Calu3 (cell line): Measurements from ENCODE around the gene ADAMTS17. TPM values are rescaled to one million over a fixed set of nuclear protein-coding genes. Genes with fewer than 3 reads are reported as not detected.

ENCODE experiments used
- BruUV-seq: library from RNA; stranded (reverse); fragments of 400-500 nt; replicated peaks from 2 replicates; lab custom pipeline; 2021; lab: Mats Ljungman, UMichigan
- CTCF ChIA-PET: fragments of 300-600 bp; sonication (Branson Sonifier 250); formaldehyde crosslinking; loops from one replicate; lab custom pipeline; 2022; ENCODE audit warnings: antibody characterized with exemption; lab: Charles Lee
- DNase-seq: peaks from one replicate; pipeline ENCODE4 v3.0.0; 2022
- H3K27ac Mint-ChIP-seq: one replicate; pipeline ENCODE4 v1.8.0; 2022; ENCODE audit warnings: mixed read lengths; ENCODE audit not compliant: unreplicated experiment
- H3K27me3 Mint-ChIP-seq: one replicate; pipeline ENCODE4 v1.8.0; 2022; ENCODE audit warnings: mixed read lengths; ENCODE audit not compliant: unreplicated experiment
- H3K36me3 Mint-ChIP-seq: one replicate; pipeline ENCODE4 v1.8.0; 2022; ENCODE audit warnings: mild to moderate bottlenecking, moderate library complexity, mixed read lengths; ENCODE audit not compliant: insufficient read depth, unreplicated experiment
- H3K4me1 Mint-ChIP-seq: one replicate; pipeline ENCODE4 v1.8.0; 2022; ENCODE audit warnings: mild to moderate bottlenecking, low read depth, mixed read lengths; ENCODE audit not compliant: unreplicated experiment
- H3K4me3 Mint-ChIP-seq: one replicate; pipeline ENCODE4 v1.8.0; 2022; ENCODE audit warnings: mild to moderate bottlenecking, low read depth, moderate library complexity, mixed read lengths; ENCODE audit not compliant: unreplicated experiment
- H3K9me3 Mint-ChIP-seq: one replicate; pipeline ENCODE4 v1.8.0; 2022; ENCODE audit warnings: low read depth, mixed read lengths; ENCODE audit not compliant: unreplicated experiment
- intact Hi-C: fragments of 100-400 bp; cut with micrococcal nuclease; formaldehyde crosslinking; loops from one replicate; pipeline ENCODE4 v1.10.0; 2022; ENCODE audit not compliant: unreplicated experiment
- total RNA-seq: library from RNA; stranded (reverse); gene quantifications from 2 replicates; pipeline ENCODE4 v1.2.3, GENCODE V29; 2022
- TF ChIP-seq, protein P1 (sequence below): fragments of 200-600 bp; IDR thresholded peaks from one replicate; pipeline ENCODE4 v1.8.0; 2022; ENCODE audit warnings: antibody characterized with exemption; ENCODE audit not compliant: unreplicated experiment

ADAMTS17 gene
- total RNA-seq, 1 experiment from 2014 or later: 3.5 TPM

GRCh38 chr15:99958426-99959097 lies 383.2 kb downstream of the ADAMTS17 start:
- H3K27me3 Mint-ChIP-seq: no peaks in the 10 kb centered on the region
- no TSS peak for BruUV-seq
- DNase-seq: no peak
- intact Hi-C loops: no loop called here
- CTCF ChIA-PET: no interaction called here
- H3K4me1 Mint-ChIP-seq: no peaks in the 10 kb centered on the region
- H3K36me3 Mint-ChIP-seq: no peaks in the 10 kb centered on the region
- H3K4me3 Mint-ChIP-seq: no peak overlapping the region
- TF ChIP-seq, protein P1, sequence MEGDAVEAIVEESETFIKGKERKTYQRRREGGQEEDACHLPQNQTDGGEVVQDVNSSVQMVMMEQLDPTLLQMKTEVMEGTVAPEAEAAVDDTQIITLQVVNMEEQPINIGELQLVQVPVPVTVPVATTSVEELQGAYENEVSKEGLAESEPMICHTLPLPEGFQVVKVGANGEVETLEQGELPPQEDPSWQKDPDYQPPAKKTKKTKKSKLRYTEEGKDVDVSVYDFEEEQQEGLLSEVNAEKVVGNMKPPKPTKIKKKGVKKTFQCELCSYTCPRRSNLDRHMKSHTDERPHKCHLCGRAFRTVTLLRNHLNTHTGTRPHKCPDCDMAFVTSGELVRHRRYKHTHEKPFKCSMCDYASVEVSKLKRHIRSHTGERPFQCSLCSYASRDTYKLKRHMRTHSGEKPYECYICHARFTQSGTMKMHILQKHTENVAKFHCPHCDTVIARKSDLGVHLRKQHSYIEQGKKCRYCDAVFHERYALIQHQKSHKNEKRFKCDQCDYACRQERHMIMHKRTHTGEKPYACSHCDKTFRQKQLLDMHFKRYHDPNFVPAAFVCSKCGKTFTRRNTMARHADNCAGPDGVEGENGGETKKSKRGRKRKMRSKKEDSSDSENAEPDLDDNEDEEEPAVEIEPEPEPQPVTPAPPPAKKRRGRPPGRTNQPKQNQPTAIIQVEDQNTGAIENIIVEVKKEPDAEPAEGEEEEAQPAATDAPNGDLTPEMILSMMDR: no peak
- peaks cover 19% of the 10 kb centered on the region for H3K9me3 Mint-ChIP-seq
- no peak overlapping the region for H3K27ac Mint-ChIP-seq

DNA sequence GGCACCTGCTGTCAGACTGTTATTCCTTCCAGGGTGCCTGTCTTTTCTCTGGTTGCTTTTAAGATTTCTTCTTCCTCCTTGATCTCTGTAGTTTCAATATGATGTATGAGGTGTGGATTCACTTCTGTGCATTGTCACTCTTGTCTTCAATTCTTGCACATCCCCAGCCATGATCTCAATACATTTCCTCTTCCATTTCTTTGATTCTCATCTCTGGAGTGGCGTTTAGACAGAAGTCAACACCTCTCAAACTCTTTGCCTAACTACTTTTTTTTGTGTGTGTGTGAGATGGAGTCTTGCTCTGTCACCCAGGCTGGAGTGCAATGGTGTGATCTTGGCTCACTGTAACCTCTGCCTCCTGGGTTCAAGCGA lies 384.1 kb downstream of the ADAMTS17 start:
- Mint-ChIP-seq H3K4me3 (no peak overlapping the region), H3K36me3 (no peaks in the 10 kb centered on the region), H3K9me3 (peaks cover 19% of the 10 kb centered on the region), H3K27ac (no peak overlapping the region), H3K4me1 (no peaks in the 10 kb centered on the region), H3K27me3 (no peaks in the 10 kb centered on the region)
- no TSS peak for BruUV-seq
- intact Hi-C loops: no loop called here
- TF ChIP-seq, protein P1: no peak
- DNase-seq: no peak
- CTCF ChIA-PET: no interaction called here

DNA sequence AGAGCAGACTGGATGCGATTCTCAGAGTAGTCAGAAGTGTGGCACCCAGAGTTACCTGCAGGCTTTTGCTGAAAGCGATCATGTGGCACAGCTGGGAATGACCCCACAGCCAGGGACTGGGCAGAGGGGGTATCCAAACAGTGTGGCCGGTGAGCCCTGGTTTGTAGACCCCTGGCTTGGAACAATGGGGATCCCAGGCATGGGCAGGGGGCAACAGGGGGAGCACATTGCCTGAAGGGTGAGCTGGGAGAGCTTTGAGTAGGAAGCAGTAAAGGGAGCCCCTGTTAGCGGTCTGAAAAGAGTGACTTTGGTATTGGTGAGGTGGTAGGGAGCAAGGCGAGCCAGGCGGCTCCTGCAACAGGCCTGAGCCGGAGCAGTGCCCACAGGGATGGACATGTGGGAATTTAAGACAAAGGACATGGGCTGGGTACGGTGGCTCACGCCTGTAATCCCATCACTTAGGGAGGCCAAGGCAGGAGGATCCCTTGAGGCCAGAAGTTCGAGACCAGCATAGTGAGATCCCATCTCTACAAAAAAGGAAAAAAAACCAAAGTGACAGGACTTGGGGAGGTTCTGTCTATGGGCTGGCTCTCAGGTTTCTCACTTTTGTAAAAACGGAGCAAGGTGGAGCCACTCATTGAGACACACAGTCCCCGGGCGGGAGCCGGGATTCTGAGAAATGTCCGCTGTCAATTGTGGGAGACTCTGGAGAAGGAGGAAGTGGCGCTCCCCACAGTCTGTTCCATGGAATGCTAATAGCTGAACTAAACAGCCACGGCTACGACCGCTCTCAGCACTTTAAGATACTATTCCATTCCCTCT lies 384.7 kb downstream of the ADAMTS17 start:
- CTCF ChIA-PET: no interaction called here
- Mint-ChIP-seq H3K4me1 (no peaks in the 10 kb centered on the region), H3K27ac (no peak overlapping the region), H3K36me3 (no peaks in the 10 kb centered on the region), H3K27me3 (no peaks in the 10 kb centered on the region), H3K4me3 (no peak overlapping the region), H3K9me3 (peaks cover 16% of the 10 kb centered on the region)
- no TSS peak for BruUV-seq
- no peak for DNase-seq
- TF ChIP-seq, protein P1: no peak
- intact Hi-C loops: no loop called here

DNA sequence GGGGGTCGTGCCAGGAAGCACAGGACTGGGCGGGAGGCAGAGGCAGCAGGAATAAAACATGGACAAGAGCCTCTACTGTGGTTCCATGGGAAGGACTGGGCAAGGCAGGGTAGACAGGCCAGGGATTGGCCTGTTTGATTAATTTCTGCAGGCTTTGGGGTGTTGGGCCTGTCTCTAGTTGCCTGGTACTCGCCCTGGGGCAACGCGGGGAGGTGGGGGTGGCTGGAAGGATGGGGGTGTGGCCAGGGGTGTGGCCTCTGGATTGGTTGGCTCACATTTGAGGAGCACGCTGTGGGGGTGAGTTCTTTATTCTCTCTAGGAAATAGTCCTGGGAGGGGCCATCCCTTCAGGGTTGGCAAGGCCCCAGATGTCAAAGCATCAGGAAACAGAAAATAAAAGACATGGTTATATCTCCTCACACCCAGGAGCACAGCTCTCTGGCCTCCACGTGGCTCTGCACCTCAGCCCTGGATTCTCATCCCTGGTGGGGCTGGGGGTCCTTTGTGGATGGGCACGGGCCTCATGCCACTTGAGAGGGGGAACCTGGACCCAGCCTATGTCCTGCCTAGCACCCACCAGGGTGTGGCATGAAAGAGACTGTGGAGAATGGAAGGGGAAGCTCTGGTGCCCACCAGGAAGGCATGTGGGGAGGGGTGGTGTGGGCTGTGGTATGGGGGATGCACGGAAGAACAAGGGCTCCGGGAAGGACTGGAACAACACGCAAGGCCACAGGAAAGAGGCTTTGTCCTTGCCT lies 385.6 kb downstream of the ADAMTS17 start:
- Mint-ChIP-seq H3K9me3 (peaks cover 14% of the 10 kb centered on the region), H3K27ac (no peak overlapping the region), H3K4me3 (no peak overlapping the region), H3K36me3 (no peaks in the 10 kb centered on the region), H3K27me3 (no peaks in the 10 kb centered on the region), H3K4me1 (no peaks in the 10 kb centered on the region)
- DNase-seq: no peak
- intact Hi-C loops: no loop called here
- CTCF ChIA-PET: no interaction called here
- BruUV-seq: no TSS peak
- TF ChIP-seq, protein P1: no peak
